HS-27A (cell line): Measurements from ENCODE around the gene MBP.

ENCODE experiments used
- DNase-seq: peaks from one replicate; pipeline ENCODE4 v3.0.0-alpha.2; 2012; ENCODE audit warnings: low read depth, missing footprints

MBP gene

GRCh38 chr18:77047803-77048419, 84.7 kb downstream of the MBP start:
- no peak for DNase-seq

- no peak for DNase-seq
Observed at GRCh38 chr18:77046994-77047393, 85.6 kb downstream of the MBP start.

GRCh38 chr18:77046409-77046808, 86.2 kb downstream of the MBP start:
- DNase-seq, result no peak

- no peak for DNase-seq
Observed at GRCh38 chr18:77045677-77046076, 86.9 kb downstream of the MBP start.

- DNase-seq, result no peak
Observed at GRCh38 chr18:77044866-77045664, 87.5 kb downstream of the MBP start.

GRCh38 chr18:77043541-77044280, 88.9 kb downstream of the MBP start:
- no peak for DNase-seq

GRCh38 chr18:77042583-77042982, 90.0 kb downstream of the MBP start:
- no peak for DNase-seq

- no peak for DNase-seq
Observed at GRCh38 chr18:77039196-77040130, 93.1 kb downstream of the MBP start.

GRCh38 chr18:77038182-77038858, 94.3 kb downstream of the MBP start:
- DNase-seq, result no peak

GRCh38 chr18:77037567-77037966, 95.0 kb downstream of the MBP start:
- no peak for DNase-seq

- DNase-seq, result no peak
Observed at GRCh38 chr18:77035380-77036187, 97.0 kb downstream of the MBP start.

GRCh38 chr18:77033575-77033974, 99.0 kb downstream of the MBP start:
- no peak for DNase-seq

- DNase-seq, result no peak
Observed at GRCh38 chr18:77032181-77032701, 100.3 kb downstream of the MBP start.

- no peak for DNase-seq
Observed at GRCh38 chr18:77031662-77032061, 100.9 kb downstream of the MBP start.

- DNase-seq, result no peak
Observed at GRCh38 chr18:77030201-77030600, 102.4 kb downstream of the MBP start.

GRCh38 chr18:77025831-77026363, 106.7 kb downstream of the MBP start:
- DNase-seq, result no peak

- no peak for DNase-seq
Observed at GRCh38 chr18:77025123-77025522, 107.5 kb downstream of the MBP start.

GRCh38 chr18:77024476-77024875, 108.1 kb downstream of the MBP start:
- DNase-seq, result no peak

GRCh38 chr18:77023102-77023782, 109.3 kb downstream of the MBP start:
- no peak for DNase-seq
